ENCODE results near the gene FAM221B. TPM values are rescaled to one million over a fixed set of nuclear protein-coding genes. Genes with fewer than 3 reads are reported as not detected.

Gene FAM221B
- total RNA-seq, 4 donors from 2014 or later = not detected

GRCh38 chr9:35789541-35789940 lies 39.0 kb downstream of the FAM221B start:
- DNase-seq = no peak
- H3K9me3 ChIP-seq = no peaks in the 10 kb centered on the region
- H3K36me3 ChIP-seq = no peaks in the 10 kb centered on the region
- H3K27me3 ChIP-seq = peaks cover 0 to 36% (median 0%) of the 10 kb centered on the region in 4 donors
- TF ChIP-seq POLR2A (IDR thresholded peaks at IDR 0.05) = no peak
- no peak overlapping the region for H3K4me3 ChIP-seq
- H3K27ac ChIP-seq = no peak overlapping the region
- intact Hi-C loops (cut with DNase I) = no loop called here
- WGBS, 2 donors = 88 to 96% methylated on average over 2 of the region's 2 CpGs
- H3K4me1 ChIP-seq = peaks cover 5 to 43% (median 18%) of the 10 kb centered on the region in 3 donors

DNA sequence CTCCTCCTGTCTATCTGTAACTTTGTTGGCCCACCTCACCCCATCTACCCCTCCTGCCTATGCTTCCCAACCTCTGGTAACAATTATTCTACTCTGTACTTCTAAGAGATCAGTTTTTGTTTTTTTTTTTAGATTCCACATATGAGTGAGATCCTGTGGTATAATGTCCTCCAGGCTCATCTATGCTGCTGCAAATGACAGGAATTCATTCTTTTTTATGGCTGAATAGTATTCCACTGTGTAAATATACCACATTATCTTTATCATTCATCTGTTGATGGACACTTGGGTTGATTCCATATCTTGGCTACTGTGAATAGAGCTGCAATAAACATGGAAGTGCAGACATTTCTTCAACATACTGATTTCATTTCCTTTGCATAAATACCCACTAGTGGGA lies 45.1 kb downstream of the FAM221B start:
- Histone ChIP-seq H3K4me3 (no peak overlapping the region), H3K9me3 (no peaks in the 10 kb centered on the region), H3K27me3 (peaks cover 0 to 35% (median 0%) of the 10 kb centered on the region in 4 donors), H3K4me1 (no peaks in the 10 kb centered on the region), H3K27ac (no peak overlapping the region), H3K36me3 (no peaks in the 10 kb centered on the region)
- intact Hi-C loops (cut with DNase I) = no loop called here
- no peak for DNase-seq
- TF ChIP-seq CTCF (IDR thresholded peaks at IDR 0.05) = no peak
- no peak for TF ChIP-seq POLR2A (IDR thresholded peaks at IDR 0.05)

GRCh38 chr9:35781066-35781465 lies 47.5 kb downstream of the FAM221B start:
- TF ChIP-seq POLR2A (IDR thresholded peaks at IDR 0.05) (no peak), CTCF (IDR thresholded peaks at IDR 0.05) (no peak)
- DNase-seq = no peak
- Histone ChIP-seq H3K4me3 (no peak overlapping the region), H3K27me3 (peaks cover 0 to 36% (median 0%) of the 10 kb centered on the region in 4 donors), H3K9me3 (no peaks in the 10 kb centered on the region), H3K36me3 (no peaks in the 10 kb centered on the region), H3K4me1 (no peaks in the 10 kb centered on the region), H3K27ac (no peak overlapping the region)
- 67% methylated on average over 2 of the region's 2 CpGs; no CpG with 5 or more reads in 1 of the 2 donors for WGBS, 2 donors
- intact Hi-C loops (cut with DNase I) = no loop called here

DNA sequence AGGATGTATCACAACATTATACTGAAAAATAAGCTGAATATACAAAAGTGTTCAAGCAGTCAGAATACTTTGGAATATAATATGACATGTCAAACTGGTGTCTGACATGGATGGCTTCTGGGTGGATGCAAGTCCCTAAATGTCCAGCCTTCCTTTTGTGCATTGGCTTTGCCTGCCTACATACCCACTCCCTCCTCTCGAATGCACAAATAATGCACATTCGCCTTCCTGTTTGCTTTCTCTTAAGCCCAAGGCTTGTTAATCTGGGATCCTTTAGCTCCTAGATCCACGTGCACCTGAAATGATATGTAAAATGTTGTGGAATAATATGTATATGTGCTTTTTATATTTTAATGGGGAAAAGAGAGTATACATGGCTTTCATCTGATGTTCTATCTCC lies 50.0 kb downstream of the FAM221B start:
- H3K27me3 ChIP-seq = peaks cover 0 to 27% (median 0%) of the 10 kb centered on the region in 4 donors
- no peak overlapping the region for H3K27ac ChIP-seq
- no peaks in the 10 kb centered on the region for H3K36me3 ChIP-seq
- H3K9me3 ChIP-seq = no peaks in the 10 kb centered on the region
- DNase-seq = no peak
- H3K4me1 ChIP-seq = no peaks in the 10 kb centered on the region
- no peak overlapping the region for H3K4me3 ChIP-seq
- TF ChIP-seq POLR2A (IDR thresholded peaks at IDR 0.05) (no peak), CTCF (IDR thresholded peaks at IDR 0.05) (no peak)
- WGBS, 2 donors = 84% methylated on average over 3 of the region's 3 CpGs
- intact Hi-C loops (cut with DNase I) = no loop called here

- Histone ChIP-seq H3K4me3 (no peak overlapping the region), H3K27ac (no peak overlapping the region), H3K36me3 (no peaks in the 10 kb centered on the region), H3K27me3 (peaks cover 0 to 29% (median 0%) of the 10 kb centered on the region in 4 donors), H3K9me3 (no peaks in the 10 kb centered on the region), H3K4me1 (peaks cover 0 to 13% (median 2%) of the 10 kb centered on the region in 3 donors)
- intact Hi-C loops (cut with DNase I) = no loop called here
- DNase-seq = no peak
- WGBS, 2 donors = 72 to 75% methylated on average over 4 of the region's 4 CpGs
- TF ChIP-seq POLR2A (IDR thresholded peaks at IDR 0.05) = no peak
- no peak for TF ChIP-seq CTCF (IDR thresholded peaks at IDR 0.05)
These were observed 52.5 kb downstream of the FAM221B start for GRCh38 chr9:35776018-35776417.
